Right lobe of liver (tissue), 6 donors: ENCODE measurements around the gene PTBP2. TPM values are rescaled to one million over a fixed set of nuclear protein-coding genes. Genes with fewer than 3 reads are reported as not detected.

Source experiments
- ATAC-seq, 4 donors: fragments of 200-7000 bp; cut with Tn5 transposase; one replicate each; pipeline ENCODE4 v1.9.1; 2020; ENCODE audit warnings: mild to moderate bottlenecking in 4 of 4, moderate library complexity in 4 of 4
- DNase-seq, 3 donors: peaks; one replicate each; pipeline ENCODE4 v3.0.0-alpha.2; 2020
- H3K27ac ChIP-seq, 3 donors: fragments of 200-600 bp; one replicate each; pipeline ENCODE4 v1.8.0; 2022
- H3K27me3 ChIP-seq, 2 donors: fragments of 200-600 bp; one replicate each; pipeline ENCODE4 v1.8.0; 2022
- H3K36me3 ChIP-seq, 4 donors: fragments of 200-600 bp; sonication (generic) in 1 of 4; one replicate each; pipeline versions ENCODE4 v1.5.1 to v1.8.0; 2017 to 2022; ENCODE audit warnings: control low read depth in 1 of 4
- H3K4me1 ChIP-seq, 4 donors: fragments of 200-600 bp; sonication (generic) in 1 of 4; one replicate each; pipeline versions ENCODE4 v1.5.1 to v1.8.0; 2017 to 2022; ENCODE audit warnings: control low read depth in 1 of 4
- H3K4me3 ChIP-seq, 3 donors: fragments of 200-600 bp; one replicate each; pipeline ENCODE4 v1.8.0; 2022
- H3K9me3 ChIP-seq, 4 donors: fragments of 200-600 bp; sonication (generic) in 1 of 4; one replicate each; pipeline versions ENCODE4 v1.5.1 to v1.8.0; 2017 to 2022; ENCODE audit warnings: control low read depth in 1 of 4
- CTCF ChIP-seq, 4 donors: fragments of 200-600 bp in 3 of 4; fragments of 450-650 bp in 1 of 4; IDR thresholded peaks; one replicate each; pipeline versions ENCODE4 v1.5.1 to v1.8.0; 2016 to 2022; ENCODE audit warnings: antibody characterized with exemption in 4 of 4, mild to moderate bottlenecking in 2 of 4
- POLR2A ChIP-seq: fragments of 450-650 bp; IDR thresholded peaks from one replicate; pipeline ENCODE4 v1.6.1; 2017; ENCODE audit warnings: antibody characterized with exemption, mild to moderate bottlenecking
- WGBS: methylation state at CpG from one replicate; pipeline ENCODE4 v1.1.6; 2018; ENCODE audit warnings: low coverage, low lambda C conversion rate; ENCODE audit not compliant: insufficient coverage; ENCODE audit errors: missing lambda C conversion rate; 5-methylcytosine and 5-hydroxymethylcytosine counted together
- intact Hi-C, 2 donors: fragments of 100-400 bp; cut with DNase I; formaldehyde crosslinking; loops; one replicate each; pipeline versions ENCODE4 v1.11.2 to v1.14.1; 2022
- total RNA-seq, 6 experiments: library from RNA; depleted of rRNA in 2 of 6; stranded (reverse); fragments of >200 nt in 2 of 6; fragmentation: NEBNext Ultra II Directional in 3 of 6; extraction: Animal tissue kit (Norgen Biotek cat#: 25700) in 3 of 6; gene quantifications; one replicate each; pipeline versions ENCODE4 v1.1.0 to v1.2.4, GENCODE V29; 2016 to 2023
- donor health status: DM: no; HTN: yes; CAD: no.
- donor health status: DM: no; HTN: no; CAD: no.
- donor health status: DM: no; HTN: no; CAD: no.
- donor health status: DM: no; HTN: yes; CAD: no.
- donor health status: DM: no; HTN: yes; CAD: no.

The PTBP2 gene
- total RNA-seq, 6 experiments from 2014 or later: 3.6 to 20.1 (median 6.0) TPM

GRCh38 chr1:96714881-96715280 is 6.7 kb upstream of the PTBP2 start:
- Histone ChIP-seq H3K36me3 (no peaks in the 10 kb centered on the region), H3K9me3 (no peaks in the 10 kb centered on the region), H3K4me1 (no peaks in the 10 kb centered on the region), H3K27ac (no peak overlapping the region), H3K27me3 (no peaks in the 10 kb centered on the region), H3K4me3 (no peak overlapping the region)
- 59% methylated on average over 2 of the region's 2 CpGs for WGBS
- ATAC-seq: no peak
- TF ChIP-seq POLR2A: no peak
- TF ChIP-seq CTCF (IDR thresholded peaks at IDR 0.05): no peak
- intact Hi-C loops: no loop called here
- no peak for DNase-seq

- H3K4me3 ChIP-seq: no peak overlapping the region
- no peaks in the 10 kb centered on the region for H3K9me3 ChIP-seq
- no peak for DNase-seq
- 27% methylated on average over 1 of the region's 1 CpG for whole genome bisulfite sequencing
- TF ChIP-seq CTCF (IDR thresholded peaks at IDR 0.05) (no peak), POLR2A (no peak)
- H3K4me1 ChIP-seq: no peaks in the 10 kb centered on the region
- ATAC-seq: no peak
- intact Hi-C loops: no loop called here
- H3K36me3 ChIP-seq: no peaks in the 10 kb centered on the region
- no peak overlapping the region for H3K27ac ChIP-seq
- no peaks in the 10 kb centered on the region for H3K27me3 ChIP-seq
Observed at GRCh38 chr1:96715482-96715881, 6.1 kb upstream of the PTBP2 start.

- Histone ChIP-seq H3K4me3 (peak overlapping the region; percentile 77 to 89 (median 87)), H3K9me3 (no peaks in the 10 kb centered on the region), H3K4me1 (peaks cover 0 to 14% (median 0%) of the 10 kb centered on the region in 4 donors), H3K27ac (peak overlapping the region in 2 of 3 donors; percentile 88 to 91), H3K27me3 (no peaks in the 10 kb centered on the region), H3K36me3 (no peaks in the 10 kb centered on the region)
- intact Hi-C loops: no loop called here
- DNase-seq (no peak), ATAC-seq (no peak)
- WGBS: 25% methylated on average over 6 of the region's 6 CpGs
- TF ChIP-seq POLR2A: no peak
- no peak for TF ChIP-seq CTCF (IDR thresholded peaks at IDR 0.05)
Observed at GRCh38 chr1:96721053-96721415, 550 bp upstream of the PTBP2 start.

- WGBS: under 1% methylated on average over 24 of the region's 29 CpGs
- peak overlapping the region; percentile 88 to 92 (median 91) for H3K27ac ChIP-seq
- peak; percentile 67 to 77 (median 73) for DNase-seq
Observed at GRCh38 chr1:96722161-96722922, 758 bp downstream of the PTBP2 start.

More at GRCh38 chr1:96722161-96722922, 758 bp downstream of the PTBP2 start:
- ATAC-seq: peak; percentile 77 to 83 (median 79)
- peak overlapping the region; percentile 77 to 89 (median 87) for H3K4me3 ChIP-seq
- peaks cover 0 to 14% (median 0%) of the 10 kb centered on the region in 4 donors for H3K4me1 ChIP-seq
- intact Hi-C loops: no loop called here
- no peak for TF ChIP-seq POLR2A
- TF ChIP-seq CTCF (IDR thresholded peaks at IDR 0.05): no peak
- H3K9me3 ChIP-seq: no peaks in the 10 kb centered on the region
- no peaks in the 10 kb centered on the region for H3K27me3 ChIP-seq
- H3K36me3 ChIP-seq: no peaks in the 10 kb centered on the region
